Measurements from ENCODE around the gene ZMYND15. TPM values are rescaled to one million over a fixed set of nuclear protein-coding genes. Genes with fewer than 3 reads are reported as not detected.

Gene ZMYND15
- polyA plus RNA-seq, 1 donor (not counting 4 experiments of a cell fraction or from before 2014, with no cell fraction given), result 0.25 TPM

DNA sequence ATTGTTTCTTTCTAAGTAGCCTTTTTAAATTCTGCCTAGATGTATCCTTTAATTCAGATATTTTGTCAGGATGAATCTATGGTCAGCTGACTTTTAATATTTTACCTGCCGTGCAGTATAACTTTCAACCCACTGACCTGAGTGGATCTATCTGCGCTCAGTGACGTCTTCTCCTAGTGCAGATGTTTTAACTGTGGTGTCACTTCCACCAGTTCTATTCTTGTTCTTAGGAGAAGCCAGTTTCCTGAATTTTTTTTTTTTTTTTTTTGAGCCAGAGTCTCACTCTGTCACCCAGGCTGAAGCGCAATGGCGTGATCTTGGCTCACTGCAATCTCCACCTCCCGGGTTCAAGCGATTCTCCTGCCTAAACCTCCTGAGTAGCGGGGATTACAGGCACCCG lies 27.1 kb downstream of the ZMYND15 start:
- no peaks in the 10 kb centered on the region for H3K9me3 ChIP-seq (ENCODE audit: control insufficient read depth, low read depth, low read length)
- H3K79me2 ChIP-seq (ENCODE audit: control insufficient read depth, insufficient read depth, low read length), result no peaks in the 10 kb centered on the region
- H3K4me2 ChIP-seq (ENCODE audit: control insufficient read depth, extremely low read depth, insufficient read depth, low read depth, low read length), result no peak overlapping the region
- no peaks in the 10 kb centered on the region for H3K9me1 ChIP-seq (ENCODE audit: control insufficient read depth, extremely low read depth, insufficient read depth, low read length)
- no peak for DNase-seq (ENCODE audit: low read depth, low spot score)
- TF ChIP-seq, protein P1, sequence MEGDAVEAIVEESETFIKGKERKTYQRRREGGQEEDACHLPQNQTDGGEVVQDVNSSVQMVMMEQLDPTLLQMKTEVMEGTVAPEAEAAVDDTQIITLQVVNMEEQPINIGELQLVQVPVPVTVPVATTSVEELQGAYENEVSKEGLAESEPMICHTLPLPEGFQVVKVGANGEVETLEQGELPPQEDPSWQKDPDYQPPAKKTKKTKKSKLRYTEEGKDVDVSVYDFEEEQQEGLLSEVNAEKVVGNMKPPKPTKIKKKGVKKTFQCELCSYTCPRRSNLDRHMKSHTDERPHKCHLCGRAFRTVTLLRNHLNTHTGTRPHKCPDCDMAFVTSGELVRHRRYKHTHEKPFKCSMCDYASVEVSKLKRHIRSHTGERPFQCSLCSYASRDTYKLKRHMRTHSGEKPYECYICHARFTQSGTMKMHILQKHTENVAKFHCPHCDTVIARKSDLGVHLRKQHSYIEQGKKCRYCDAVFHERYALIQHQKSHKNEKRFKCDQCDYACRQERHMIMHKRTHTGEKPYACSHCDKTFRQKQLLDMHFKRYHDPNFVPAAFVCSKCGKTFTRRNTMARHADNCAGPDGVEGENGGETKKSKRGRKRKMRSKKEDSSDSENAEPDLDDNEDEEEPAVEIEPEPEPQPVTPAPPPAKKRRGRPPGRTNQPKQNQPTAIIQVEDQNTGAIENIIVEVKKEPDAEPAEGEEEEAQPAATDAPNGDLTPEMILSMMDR (optimal IDR thresholded peaks at IDR 0.05 in 1 of 3, IDR thresholded peaks at IDR 0.05 in 1 of 3, conservative IDR thresholded peaks at IDR 0.05 in 1 of 3; ENCODE audit: extremely low read depth in 1 of 3, insufficient read depth in 2 of 3, low read length in 3 of 3), result no peak
- no peak for TF ChIP-seq EZH2 (IDR thresholded peaks at IDR 0.05; ENCODE audit: low read length)
- dilution Hi-C loops (cut with MboI; ENCODE audit: extremely low pct_ligation_motif_present, low sequenced_read_pairs), result no loop called here
- H3K9ac ChIP-seq (ENCODE audit: control insufficient read depth, extremely low read depth, insufficient read depth, low read length), result no peak overlapping the region
- H3K36me3 ChIP-seq (ENCODE audit: control insufficient read depth in 2 of 2, extremely low read depth in 1 of 2, insufficient read depth in 2 of 2, low read length in 2 of 2), result no peaks in the 10 kb centered on the region
- no peak overlapping the region for H3K4me3 ChIP-seq (ENCODE audit: control insufficient read depth in 2 of 3, extremely low read depth in 1 of 3, insufficient read depth in 2 of 3, low read depth in 1 of 3, low read length in 3 of 3)
- H2AFZ ChIP-seq (ENCODE audit: control insufficient read depth, low read length), result no peak overlapping the region
- no peaks in the 10 kb centered on the region for H4K20me1 ChIP-seq (ENCODE audit: control insufficient read depth, extremely low read depth, insufficient read depth, low read length)
- H3K27me3 ChIP-seq (ENCODE audit: control insufficient read depth, extremely low read depth, insufficient read depth, low read length), result peaks cover under 1% of the 10 kb centered on the region
- no peaks in the 10 kb centered on the region for H3K4me1 ChIP-seq (ENCODE audit: control insufficient read depth, extremely low read depth, insufficient read depth, low read length)
- FAIRE-seq, result no peak
- no peak overlapping the region for H3K27ac ChIP-seq (ENCODE audit: control insufficient read depth, insufficient read depth, low read length)

DNA sequence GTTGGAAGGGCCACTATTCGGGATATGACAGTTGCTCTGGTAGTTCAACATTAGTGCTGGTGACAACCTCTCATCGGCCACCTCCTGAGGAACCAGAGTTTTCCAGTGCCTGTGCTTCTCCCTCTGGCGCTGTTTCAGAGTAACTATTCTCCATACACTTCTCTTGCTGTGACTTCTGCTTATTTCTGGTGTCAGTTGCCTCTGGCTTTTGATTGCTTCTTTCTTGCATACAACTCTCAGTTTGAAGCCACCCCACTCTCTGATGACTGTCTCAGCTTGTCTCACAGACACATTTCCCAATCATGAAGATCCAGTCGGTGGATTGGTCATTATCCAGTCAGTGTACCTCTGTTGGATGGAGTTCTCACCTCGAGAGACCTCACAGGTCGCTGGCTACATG lies 28.7 kb downstream of the ZMYND15 start:
- H3K4me3 ChIP-seq (ENCODE audit: control insufficient read depth in 2 of 3, extremely low read depth in 1 of 3, insufficient read depth in 2 of 3, low read depth in 1 of 3, low read length in 3 of 3), result no peak overlapping the region
- no peak for FAIRE-seq
- H3K27me3 ChIP-seq (ENCODE audit: control insufficient read depth, extremely low read depth, insufficient read depth, low read length), result peaks cover 8% of the 10 kb centered on the region
- H2AFZ ChIP-seq (ENCODE audit: control insufficient read depth, low read length), result no peak overlapping the region
- no peaks in the 10 kb centered on the region for H3K9me1 ChIP-seq (ENCODE audit: control insufficient read depth, extremely low read depth, insufficient read depth, low read length)
- dilution Hi-C loops (cut with MboI; ENCODE audit: extremely low pct_ligation_motif_present, low sequenced_read_pairs), result no loop called here
- no peak overlapping the region for H3K4me2 ChIP-seq (ENCODE audit: control insufficient read depth, extremely low read depth, insufficient read depth, low read depth, low read length)
- H4K20me1 ChIP-seq (ENCODE audit: control insufficient read depth, extremely low read depth, insufficient read depth, low read length), result no peaks in the 10 kb centered on the region
- H3K79me2 ChIP-seq (ENCODE audit: control insufficient read depth, insufficient read depth, low read length), result no peaks in the 10 kb centered on the region
- TF ChIP-seq, protein P1 (optimal IDR thresholded peaks at IDR 0.05 in 1 of 3, IDR thresholded peaks at IDR 0.05 in 1 of 3, conservative IDR thresholded peaks at IDR 0.05 in 1 of 3; ENCODE audit: extremely low read depth in 1 of 3, insufficient read depth in 2 of 3, low read length in 3 of 3), result no peak
- no peak for DNase-seq (ENCODE audit: low read depth, low spot score)
- H3K9me3 ChIP-seq (ENCODE audit: control insufficient read depth, low read depth, low read length), result no peaks in the 10 kb centered on the region
- H3K36me3 ChIP-seq (ENCODE audit: control insufficient read depth in 2 of 2, extremely low read depth in 1 of 2, insufficient read depth in 2 of 2, low read length in 2 of 2), result no peaks in the 10 kb centered on the region
- H3K4me1 ChIP-seq (ENCODE audit: control insufficient read depth, extremely low read depth, insufficient read depth, low read length), result no peaks in the 10 kb centered on the region
- no peak overlapping the region for H3K27ac ChIP-seq (ENCODE audit: control insufficient read depth, insufficient read depth, low read length)
- H3K9ac ChIP-seq (ENCODE audit: control insufficient read depth, extremely low read depth, insufficient read depth, low read length), result no peak overlapping the region

Data from keratinocyte (primary cell).